ENCODE results near the gene YKT6. TPM values are rescaled to one million over a fixed set of nuclear protein-coding genes. Genes with fewer than 3 reads are reported as not detected.
"Not testable (repeated sequence)": the region's sequence is repeated elsewhere in the genome, so short reads cannot be mapped to it uniquely, and the experiment has no call there.

Gene YKT6
- total RNA-seq, 1 donor from 2014 or later = 77.9 TPM

GRCh38 chr7:44172803-44173424, 27.9 kb upstream of the YKT6 start:
- no peak for DNase-seq

- no peak for DNase-seq
These were observed 26.7 kb upstream of the YKT6 start for GRCh38 chr7:44173911-44174693.

DNA sequence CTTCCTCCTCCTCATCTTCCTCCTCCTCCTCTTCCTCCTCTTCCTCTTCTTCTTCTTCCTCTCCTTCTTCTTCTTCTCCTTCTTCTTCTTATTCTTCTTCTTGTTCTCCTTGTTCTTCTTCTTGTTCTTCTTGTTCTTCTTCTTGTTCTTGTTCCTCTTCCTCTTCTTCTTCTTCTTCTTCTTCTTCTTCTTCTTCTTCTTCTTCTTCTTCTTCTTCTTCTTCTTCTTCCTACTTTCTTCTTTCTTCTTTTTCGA, 26.2 kb upstream of the YKT6 start:
- not testable (repeated sequence) for DNase-seq

GRCh38 chr7:44175730-44176129, 25.0 kb upstream of the YKT6 start:
- DNase-seq = no peak

- no peak for DNase-seq
These were observed 24.3 kb upstream of the YKT6 start for GRCh38 chr7:44176486-44176885.

GRCh38 chr7:44177570-44178131, 23.1 kb upstream of the YKT6 start:
- no peak for DNase-seq

DNA sequence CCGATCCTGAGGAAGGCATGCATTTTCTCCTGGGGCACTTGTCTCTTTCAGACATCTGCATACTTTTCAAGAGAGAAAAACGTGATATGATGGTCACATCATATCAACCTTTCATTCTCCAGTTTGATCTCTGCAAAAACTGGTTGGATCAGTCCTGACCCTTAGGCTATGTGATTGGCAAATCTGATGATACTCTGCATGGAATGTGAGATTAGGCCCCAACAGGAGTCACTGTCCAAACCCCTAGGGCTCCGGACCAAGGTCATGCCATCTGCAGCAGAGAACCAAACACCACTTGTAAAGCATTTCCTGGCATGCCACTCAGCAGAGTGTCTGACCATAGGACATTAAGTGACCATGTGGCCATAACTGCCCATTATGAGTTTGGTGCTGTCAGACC, 20.1 kb upstream of the YKT6 start:
- no peak for DNase-seq

DNA sequence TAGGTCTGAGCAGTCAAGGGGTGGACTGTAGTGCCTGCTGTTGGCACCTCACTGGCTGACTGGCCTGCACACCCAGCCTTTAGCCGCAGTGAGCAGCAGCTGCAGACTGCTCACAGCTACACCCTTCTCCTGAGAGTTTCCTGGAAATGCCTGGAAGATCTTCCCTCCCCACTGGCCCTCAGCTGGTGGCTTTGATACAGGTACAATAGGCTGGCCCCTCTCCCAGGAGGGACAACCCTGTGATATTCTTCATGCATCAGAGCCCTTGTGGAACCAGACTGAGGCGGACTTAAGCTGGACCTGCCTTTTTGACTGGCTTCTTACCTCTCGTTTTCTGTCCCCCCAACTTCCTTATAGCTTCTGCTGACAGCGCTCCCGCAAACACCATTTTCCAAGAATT, 18.0 kb upstream of the YKT6 start:
- no peak for DNase-seq

GRCh38 chr7:44183386-44183785, 17.4 kb upstream of the YKT6 start:
- no peak for DNase-seq

- DNase-seq = peak; percentile 37
These were observed 16.4 kb upstream of the YKT6 start for GRCh38 chr7:44184206-44184872.

DNA sequence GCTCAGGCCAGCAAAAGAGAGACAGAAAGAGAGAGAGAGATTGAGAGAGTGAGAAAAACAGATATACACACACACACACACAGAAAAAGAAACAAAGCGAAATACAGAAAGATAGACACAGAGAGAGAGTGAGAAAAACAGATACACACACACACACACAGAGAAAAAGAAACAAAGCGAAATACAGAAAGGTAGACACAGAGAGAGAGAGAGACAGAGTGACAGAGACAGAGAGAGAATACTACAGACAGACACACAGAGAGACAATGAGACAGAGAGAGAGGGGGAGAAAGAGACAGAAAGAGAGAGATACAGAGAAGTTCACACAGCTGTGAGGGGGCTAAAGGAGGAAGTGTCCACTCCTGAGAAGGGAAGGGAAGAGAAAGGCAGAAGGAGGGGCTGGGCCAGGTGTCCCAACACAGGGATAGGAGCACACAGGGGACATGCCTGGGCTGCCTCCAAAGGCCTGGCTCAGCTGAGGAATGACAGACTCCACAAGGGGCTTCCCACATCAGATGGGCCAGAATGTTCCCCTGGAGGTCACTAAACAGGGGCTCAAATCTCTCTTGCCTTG, 15.8 kb upstream of the YKT6 start:
- DNase-seq = no peak

DNA sequence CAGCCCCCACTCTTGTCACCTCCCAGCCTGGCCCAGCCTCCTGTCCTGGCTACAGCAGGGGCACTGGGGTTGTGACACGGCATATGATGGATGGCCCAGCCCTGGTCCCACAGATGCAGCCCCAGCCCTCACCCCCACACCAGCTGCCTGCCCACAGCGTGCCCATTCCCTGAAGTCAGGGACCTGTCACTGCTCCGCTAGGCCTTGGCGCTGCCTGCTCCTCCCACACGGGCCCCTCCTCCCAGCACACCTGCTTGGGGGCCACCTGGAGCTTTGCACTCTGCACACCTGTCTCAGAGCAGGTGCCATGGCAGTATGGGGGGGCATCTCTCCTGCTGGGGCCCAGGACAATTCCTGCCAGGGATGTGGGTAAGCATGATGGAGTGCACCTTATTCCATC, 15.0 kb upstream of the YKT6 start:
- no peak for DNase-seq

DNA sequence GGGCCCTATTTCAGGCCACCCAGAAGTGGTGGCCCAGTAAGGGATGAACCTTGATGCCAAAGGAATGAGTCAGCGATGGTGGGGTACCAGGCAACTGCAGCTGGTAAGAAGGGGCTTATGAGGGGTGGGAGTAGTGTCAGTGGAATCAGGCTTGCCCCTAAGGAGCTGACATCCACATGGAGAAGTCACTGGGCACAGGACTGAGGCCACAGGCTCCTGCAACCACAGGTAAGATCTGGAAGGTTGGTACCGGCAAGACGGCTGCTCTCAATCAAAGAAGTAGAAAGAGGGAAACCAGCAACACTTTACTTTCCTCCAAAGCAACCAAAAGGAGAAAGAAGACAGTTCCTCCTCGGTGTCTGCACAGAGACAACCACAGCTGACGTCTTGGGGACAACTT, 14.0 kb upstream of the YKT6 start:
- no peak for DNase-seq

GRCh38 chr7:44187636-44188416, 13.0 kb upstream of the YKT6 start:
- no peak for DNase-seq

GRCh38 chr7:44188480-44189225, 12.1 kb upstream of the YKT6 start:
- no peak for DNase-seq

DNA sequence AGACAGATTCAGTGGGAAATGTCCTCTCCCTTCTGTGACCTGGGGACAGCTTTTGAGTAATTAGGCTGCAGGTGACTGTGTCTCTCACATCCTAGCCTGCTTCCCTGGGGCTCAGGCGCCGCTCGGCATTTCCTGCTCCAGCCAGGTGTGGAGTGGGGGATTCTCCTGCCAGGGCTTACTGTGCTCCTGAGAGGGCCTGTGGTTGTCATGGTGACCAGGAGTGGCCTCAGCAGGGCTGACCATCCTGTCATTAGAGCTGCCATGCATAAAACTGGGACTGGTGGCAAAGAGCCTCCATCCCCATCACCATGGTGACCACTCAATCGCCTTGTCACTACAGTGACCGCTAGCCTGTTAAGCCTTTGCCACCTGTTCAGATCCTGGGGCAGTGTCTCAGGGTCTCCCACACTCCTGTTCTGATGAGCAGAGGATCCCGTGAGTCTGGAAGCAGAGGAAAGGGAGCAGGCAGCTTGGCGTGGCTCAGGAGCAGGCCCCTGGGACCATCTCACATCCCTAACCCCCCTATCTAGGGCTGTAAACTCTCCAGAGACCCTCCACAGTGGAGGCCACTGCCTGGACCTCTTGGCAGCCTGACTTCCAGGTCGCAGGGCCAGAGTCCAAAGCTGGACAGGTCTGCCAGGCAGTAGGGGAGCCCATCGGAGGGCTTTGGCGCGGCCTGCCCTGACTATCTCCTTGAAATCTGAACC, 11.3 kb upstream of the YKT6 start, which contains the start of gene GCK:
TSS of gene GCK (minus strand) at position 154 of the 707 bp plus-strand sequence. CDS start 486 bp downstream, outside the sequence.
- DNase-seq = no peak

- no peak for DNase-seq
These were observed 10.5 kb upstream of the YKT6 start for GRCh38 chr7:44189993-44190872.

DNA sequence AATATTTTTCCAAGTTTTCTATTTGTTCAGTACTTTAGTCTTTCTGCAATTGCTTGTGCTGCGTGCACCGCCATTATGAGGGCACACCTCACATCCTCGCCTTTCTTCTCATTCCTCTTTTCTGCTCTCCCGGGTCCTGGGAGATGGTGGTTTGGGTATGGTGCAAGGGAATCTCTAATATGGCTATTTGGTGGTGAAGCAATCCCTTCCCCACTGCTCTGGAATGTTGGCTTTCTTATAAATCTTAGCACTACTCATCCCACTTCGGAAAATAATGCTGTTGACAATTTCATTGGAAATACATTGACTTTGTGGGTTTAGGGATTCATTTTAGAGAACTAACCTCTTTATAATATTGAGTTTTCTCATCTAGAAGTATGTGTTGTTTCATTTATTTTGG, 9.6 kb upstream of the YKT6 start:
- no peak for DNase-seq

- DNase-seq = no peak
These were observed 7.6 kb upstream of the YKT6 start for GRCh38 chr7:44193011-44193802.

All from dermis blood vessel endothelial cell (primary cell).